ENCODE measurements around the gene SLC9C2. TPM values are rescaled to one million over a fixed set of nuclear protein-coding genes. Genes with fewer than 3 reads are reported as not detected.
"Not testable (repeated sequence)": the region's sequence is repeated elsewhere in the genome, so short reads cannot be mapped to it uniquely, and the experiment has no call there.

Gene SLC9C2
- polyA plus RNA-seq, 5 donors: 0.09 to 0.51 (median 0.27) TPM

- no peak for DNase-seq
Observed at GRCh38 chr1:173527151-173527826, 75.6 kb downstream of the SLC9C2 start.

DNA sequence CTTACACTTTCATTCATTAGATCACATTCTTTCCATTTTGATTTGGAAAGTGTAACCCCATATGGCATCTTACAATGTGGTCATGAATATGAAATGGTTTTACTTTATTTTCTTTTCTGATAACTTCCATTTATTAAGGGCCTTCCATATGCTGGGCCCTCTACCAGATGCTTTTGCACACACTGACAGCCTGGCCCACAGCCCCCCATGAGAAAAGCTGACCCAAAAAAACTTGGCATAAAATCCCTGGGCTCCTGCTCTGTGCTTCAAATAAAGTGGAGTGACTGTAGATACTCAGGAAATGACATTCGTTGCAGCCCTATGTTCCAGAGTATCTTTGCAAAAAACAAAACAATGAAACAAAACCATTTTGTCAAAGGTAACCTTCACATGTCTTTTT, 76.9 kb downstream of the SLC9C2 start:
- no peak for DNase-seq

DNA sequence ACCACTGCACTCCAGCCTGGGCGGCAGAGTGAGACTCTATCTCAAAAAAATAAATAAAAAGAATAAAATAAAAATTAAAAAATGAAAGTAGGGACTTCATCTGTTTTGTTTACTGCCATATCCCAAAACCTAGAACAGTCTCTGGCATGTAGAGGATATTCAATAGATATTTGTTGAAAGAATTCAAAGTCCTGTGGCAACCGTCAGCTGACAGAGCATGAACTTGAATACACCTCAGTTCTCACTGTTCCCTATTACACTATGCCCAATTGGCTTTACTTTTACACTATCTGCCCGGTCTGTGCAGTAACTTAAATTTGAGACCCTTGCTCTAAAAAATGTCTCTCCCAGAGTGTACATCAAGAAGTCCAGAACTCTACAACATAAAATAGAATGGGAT, 79.5 kb downstream of the SLC9C2 start:
- no peak for DNase-seq

DNA sequence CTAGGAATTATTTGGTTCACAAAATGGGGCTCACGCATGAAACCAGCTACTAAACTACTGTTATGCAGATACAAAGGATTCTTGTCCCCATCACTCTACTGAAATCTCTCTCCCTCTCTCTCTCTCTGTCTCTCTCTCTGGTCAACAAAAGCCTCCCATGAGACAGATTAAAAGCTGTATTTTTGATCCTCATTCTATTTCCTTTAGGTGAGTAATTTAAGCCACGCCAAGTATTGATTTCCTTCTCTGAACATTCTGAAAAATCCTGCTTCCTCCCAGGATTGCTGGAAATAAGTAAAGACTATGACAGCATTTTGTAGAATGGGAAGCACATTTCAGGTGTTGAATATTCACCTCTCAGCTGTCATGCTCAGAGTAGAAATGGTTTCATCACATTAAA, 82.1 kb downstream of the SLC9C2 start:
- DNase-seq: no peak

GRCh38 chr1:173514503-173514902, 88.4 kb downstream of the SLC9C2 start:
- not testable (repeated sequence) for DNase-seq

- no peak for DNase-seq
Observed at GRCh38 chr1:173509797-173510196, 93.1 kb downstream of the SLC9C2 start.

GRCh38 chr1:173508541-173508940, 94.3 kb downstream of the SLC9C2 start:
- no peak for DNase-seq

DNA sequence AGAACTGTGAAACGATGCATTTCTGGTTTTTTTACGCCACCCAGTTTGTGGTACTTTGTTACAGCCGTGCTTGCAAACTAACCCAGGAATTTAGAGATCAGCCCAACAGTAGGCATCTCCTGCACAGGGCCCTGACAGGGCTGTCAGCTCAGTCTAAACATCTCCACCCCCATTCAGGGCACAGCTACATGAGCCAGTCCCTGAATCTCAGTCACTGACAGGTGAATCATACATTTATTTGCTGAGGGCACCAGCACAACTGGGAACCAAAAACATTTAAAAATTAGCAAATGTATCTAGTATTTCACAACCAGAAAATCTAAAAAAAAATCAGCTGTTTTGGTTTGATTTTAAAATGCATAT, 95.0 kb downstream of the SLC9C2 start:
- no peak for DNase-seq

DNA sequence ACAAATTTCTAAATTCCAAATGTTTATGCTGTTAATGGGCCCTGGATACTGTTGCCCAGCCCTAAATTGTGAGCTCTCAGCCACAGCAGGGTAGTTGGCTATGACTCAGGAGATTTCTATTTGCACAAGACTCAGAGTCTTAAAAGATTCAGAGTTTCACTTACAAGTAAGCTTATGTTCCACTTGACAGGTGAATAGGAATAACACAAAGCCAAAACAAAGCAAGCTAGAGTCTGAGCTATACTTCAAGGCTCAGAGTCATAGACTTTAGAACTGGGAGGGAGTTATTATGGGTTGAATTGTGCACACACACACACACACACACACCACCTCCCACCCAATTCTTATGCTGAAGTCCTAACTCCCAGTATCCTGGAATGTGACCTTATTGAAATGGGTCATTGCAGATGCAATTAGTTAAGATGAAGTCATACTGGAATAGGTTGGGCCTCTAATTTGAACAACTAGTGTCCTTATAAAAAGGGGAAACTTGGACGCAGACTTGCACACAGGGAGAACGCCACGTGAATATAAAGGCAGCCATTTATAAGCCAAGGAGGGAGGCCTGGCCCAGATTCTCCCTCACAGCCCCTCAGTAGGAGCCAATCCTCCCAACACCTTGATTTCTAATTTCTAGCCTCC, 95.5 kb downstream of the SLC9C2 start:
- no peak for DNase-seq

- DNase-seq: no peak
Observed at GRCh38 chr1:173506437-173506836, 96.4 kb downstream of the SLC9C2 start.

- no peak for DNase-seq
Observed at GRCh38 chr1:173505391-173505790, 97.5 kb downstream of the SLC9C2 start.

- no peak for DNase-seq
Observed at GRCh38 chr1:173504268-173504667, 98.6 kb downstream of the SLC9C2 start.

DNA sequence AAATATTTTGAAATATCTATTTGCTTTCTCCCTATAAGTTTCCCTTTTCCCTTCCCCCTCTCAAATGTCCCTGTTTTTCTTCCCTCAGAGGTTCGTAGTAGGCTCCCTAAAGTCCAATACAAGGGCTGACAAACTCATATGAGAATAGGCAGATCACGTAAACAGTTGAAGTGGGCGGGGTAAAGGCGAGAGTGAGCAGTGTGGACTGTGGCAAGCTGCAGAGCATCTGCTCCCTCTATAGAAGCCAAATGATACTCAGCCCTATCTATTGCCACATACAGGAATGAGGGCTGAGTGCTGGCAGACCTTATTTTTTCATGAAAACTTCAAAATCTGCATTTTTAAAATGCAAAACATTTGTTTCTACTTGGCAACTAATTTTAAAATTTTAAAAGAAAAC, 99.5 kb downstream of the SLC9C2 start:
- no peak for DNase-seq

DNA sequence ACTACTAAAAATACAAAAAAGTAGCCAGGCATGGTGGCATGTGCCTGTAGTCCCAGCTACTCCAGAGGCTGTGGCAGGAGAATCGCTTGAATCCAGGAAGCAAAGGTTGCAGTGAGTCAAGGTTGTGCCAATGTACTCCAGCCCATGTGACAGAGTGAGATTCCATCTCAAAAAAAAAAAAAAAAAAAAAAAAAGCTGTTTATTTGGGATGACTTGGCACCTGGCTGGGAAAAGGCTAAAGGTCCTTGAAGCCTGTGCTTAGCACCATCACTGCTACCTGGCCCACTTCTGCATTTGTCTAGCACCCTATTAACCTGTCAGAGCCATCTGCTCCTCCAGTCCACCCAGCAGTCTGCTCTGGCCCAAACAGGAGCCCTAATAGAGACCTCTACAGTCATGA, 100.8 kb downstream of the SLC9C2 start:
- DNase-seq: no peak

GRCh38 chr1:173499729-173500128, 103.1 kb downstream of the SLC9C2 start:
- no peak for DNase-seq

- DNase-seq: no peak
Observed at GRCh38 chr1:173496757-173497320, 106.0 kb downstream of the SLC9C2 start.

- no peak for DNase-seq
Observed at GRCh38 chr1:173495609-173496267, 107.1 kb downstream of the SLC9C2 start.

- DNase-seq: not testable (repeated sequence)
Observed at GRCh38 chr1:173493125-173493524, 109.7 kb downstream of the SLC9C2 start.

DNA sequence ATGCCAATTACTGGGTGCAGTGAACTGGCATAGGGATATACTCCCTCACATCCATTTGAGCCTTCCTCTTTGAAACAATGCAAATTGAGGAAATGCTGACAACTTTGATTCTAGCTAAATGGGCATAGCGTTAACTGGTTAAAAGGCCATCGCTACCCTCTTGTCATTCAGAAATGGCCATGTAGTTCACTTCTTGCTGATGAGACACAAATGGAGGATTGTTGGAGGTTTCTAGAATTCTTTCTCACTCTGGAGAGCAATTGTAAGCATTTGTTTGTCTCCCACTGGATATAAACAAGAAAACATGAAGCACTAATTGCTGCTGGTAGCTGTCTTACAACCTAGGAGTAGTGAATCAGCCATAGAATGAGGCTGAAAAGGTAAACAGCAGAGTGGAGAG, 111.4 kb downstream of the SLC9C2 start:
- no peak for DNase-seq

DNA sequence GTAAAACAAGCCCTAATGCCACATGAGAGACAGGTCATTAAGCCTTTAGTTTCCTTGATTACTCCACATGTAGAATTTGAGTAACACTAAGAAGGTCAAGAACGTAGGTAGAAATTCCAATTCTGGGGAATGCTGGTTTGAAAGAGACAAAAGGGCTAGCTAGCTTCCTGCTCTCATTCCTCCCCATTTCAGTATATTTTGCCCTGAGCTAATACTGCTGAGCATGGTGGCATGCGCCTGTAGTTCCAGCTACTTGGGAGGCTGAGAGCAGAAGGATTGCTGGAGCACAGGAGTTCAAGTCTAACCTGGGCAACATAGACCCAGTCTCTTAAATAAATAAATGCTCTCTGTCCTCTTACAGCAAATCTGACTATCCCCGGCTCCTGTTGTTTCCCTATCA, 112.9 kb downstream of the SLC9C2 start:
- no peak for DNase-seq

- no peak for DNase-seq
Observed at GRCh38 chr1:173489149-173489600, 113.7 kb downstream of the SLC9C2 start.

GRCh38 chr1:173488001-173488400, 114.9 kb downstream of the SLC9C2 start:
- DNase-seq: no peak

GRCh38 chr1:173485401-173485800, 117.5 kb downstream of the SLC9C2 start:
- DNase-seq: no peak

Data from right lung (tissue), 5 donors.